IMR-90 (cell line): ENCODE measurements around the gene GDPD3. TPM values are rescaled to one million over a fixed set of nuclear protein-coding genes. Genes with fewer than 3 reads are reported as not detected.

Source experiments
- ATAC-seq: fragments of 200-7000 bp; cut with Tn5 transposase; 2 replicates; pipeline ENCODE4 v1.9.1; 2020; ENCODE audit warnings: low read depth, mild to moderate bottlenecking, moderate library complexity
- BruUV-seq: library from RNA; stranded (reverse); fragments of 400-500 nt; replicated peaks from 2 replicates; lab custom pipeline; 2021; lab: Mats Ljungman, UMichigan
- CTCF ChIA-PET: fragments of 300-600 bp; formaldehyde crosslinking; extraction: SDS; loops from one replicate; lab custom pipeline; 2021; ENCODE audit warnings: antibody characterized with exemption; lab: Yijun Ruan, JAX
- POLR2A ChIA-PET: fragments of 300-600 bp; sonication (Branson Sonifier 250); formaldehyde crosslinking; loops from one replicate; lab custom pipeline; 2022; ENCODE audit warnings: antibody characterized with exemption; ENCODE audit not compliant: unreplicated experiment; lab: Charles Lee
- DNase-seq: peaks from one replicate; pipeline ENCODE4 v3.0.0; 2013
- H2AFZ ChIP-seq: replicated peaks from 2 replicates; pipeline ENCODE3; 2013; ENCODE audit warnings: low read length, mild to moderate bottlenecking; ENCODE audit not compliant: poor library complexity
- H2AK5ac ChIP-seq: 2 replicates; pipeline ENCODE4 v1.6.1; 2013; ENCODE audit warnings: low read depth, low read length, inconsistent platforms
- H2AK9ac ChIP-seq: replicated peaks from 2 replicates; pipeline ENCODE3; 2013; ENCODE audit warnings: mild to moderate bottlenecking, low read depth, low read length, moderate library complexity; ENCODE audit not compliant: poor library complexity
- H2BK120ac ChIP-seq: 2 replicates; pipeline ENCODE4 v1.6.1; 2013; ENCODE audit warnings: low read depth, low read length, inconsistent platforms
- H2BK15ac ChIP-seq: 3 replicates; pipeline ENCODE4 v1.6.1; 2013; ENCODE audit warnings: low read depth, low read length, inconsistent platforms
- H2BK20ac ChIP-seq: 2 replicates; pipeline ENCODE4 v1.6.1; 2013; ENCODE audit warnings: low read depth, mild to moderate bottlenecking, inconsistent platforms, low read length, moderate library complexity
- H2BK5ac ChIP-seq: 2 replicates; pipeline ENCODE4 v1.6.1; 2013; ENCODE audit warnings: mild to moderate bottlenecking, low read depth, low read length, inconsistent platforms; ENCODE audit not compliant: poor library complexity, severe bottlenecking
- H3K14ac ChIP-seq: replicated peaks from 2 replicates; pipeline ENCODE4 v1.6.1; 2013; ENCODE audit warnings: low read depth, low read length, inconsistent platforms
- H3K18ac ChIP-seq: 2 replicates; pipeline ENCODE4 v1.6.1; 2013; ENCODE audit warnings: low read depth, low read length, control low read depth
- H3K23ac ChIP-seq: 2 replicates; pipeline ENCODE4 v1.6.1; 2013; ENCODE audit warnings: low read depth, low read length, inconsistent platforms
- H3K27ac ChIP-seq: 2 replicates; pipeline ENCODE4 v1.5.1; 2013; ENCODE audit warnings: mild to moderate bottlenecking, control low read depth, low read length; ENCODE audit not compliant: insufficient read depth
- H3K27me3 ChIP-seq: 2 replicates; pipeline ENCODE4 v1.6.1; 2013; ENCODE audit warnings: low read length; ENCODE audit not compliant: control insufficient read depth, insufficient read depth
- H3K36me3 ChIP-seq: 2 replicates; pipeline ENCODE4 v1.6.1; 2013; ENCODE audit warnings: low read length, mixed read lengths; ENCODE audit not compliant: control insufficient read depth, insufficient read depth
- H3K4ac ChIP-seq: 2 replicates; pipeline ENCODE4 v1.6.1; 2013; ENCODE audit warnings: low read depth, low read length, inconsistent platforms
- H3K4me1 ChIP-seq: 2 replicates; pipeline ENCODE4 v1.6.1; 2013; ENCODE audit warnings: low read length, mixed read lengths; ENCODE audit not compliant: control insufficient read depth, insufficient read depth
- H3K4me2 ChIP-seq: 2 replicates; pipeline ENCODE4 v1.6.1; 2013; ENCODE audit warnings: low read depth, mild to moderate bottlenecking, control low read depth, low read length, moderate library complexity
- H3K4me3 ChIP-seq: 2 replicates; pipeline ENCODE4 v1.5.1; 2013; ENCODE audit warnings: low read depth, mild to moderate bottlenecking, control low read depth, low read length, moderate library complexity; ENCODE audit not compliant: insufficient read depth
- H3K56ac ChIP-seq: 2 replicates; pipeline ENCODE4 v1.6.1; 2013; ENCODE audit warnings: low read length, inconsistent platforms; ENCODE audit not compliant: insufficient read depth; ENCODE audit errors: extremely low read depth
- H3K79me1 ChIP-seq, 2 experiments: 2 replicates each; pipeline ENCODE4 v1.6.1; 2013; ENCODE audit warnings: low read length in 2 of 2, inconsistent platforms in 1 of 2, low read depth in 1 of 2
- H3K9ac ChIP-seq: 2 replicates; pipeline ENCODE4 v1.6.1; 2013; ENCODE audit warnings: low read depth, low read length, control low read depth
- H3K9me1 ChIP-seq: 2 replicates; pipeline ENCODE4 v1.6.1; 2013; ENCODE audit warnings: low read length, inconsistent platforms; ENCODE audit not compliant: insufficient read depth
- H3K9me3 ChIP-seq: 2 replicates; pipeline ENCODE4 v1.6.1; 2013; ENCODE audit warnings: low read length; ENCODE audit not compliant: control insufficient read depth, insufficient read depth
- H4K20me1 ChIP-seq: 2 replicates; pipeline ENCODE4 v1.6.1; 2013; ENCODE audit warnings: low read length, inconsistent platforms; ENCODE audit not compliant: insufficient read depth
- H4K5ac ChIP-seq: 2 replicates; pipeline ENCODE4 v1.6.1; 2013; ENCODE audit warnings: mild to moderate bottlenecking, low read depth, low read length, control low read depth
- H4K8ac ChIP-seq, 2 experiments: 2 replicates each; pipeline ENCODE4 v1.6.1; 2013; ENCODE audit warnings: low read depth in 2 of 2, low read length in 2 of 2, control low read depth in 1 of 2, inconsistent platforms in 1 of 2
- H4K91ac ChIP-seq: 2 replicates; pipeline ENCODE4 v1.6.1; 2013; ENCODE audit warnings: low read depth, low read length, inconsistent platforms; ENCODE audit not compliant: insufficient read depth
- BHLHE40 ChIP-seq: fragments of 150-350 bp; IDR thresholded peaks from 2 replicates; pipeline ENCODE4 v1.6.1; 2016; ENCODE audit warnings: mild to moderate bottlenecking, low read depth, low read length
- CEBPB ChIP-seq: IDR thresholded peaks from 2 replicates; pipeline ENCODE4 v1.6.1; 2012; ENCODE audit warnings: low read depth, low read length, improper control_type of control experiment
- CHD1 ChIP-seq: IDR thresholded peaks from 2 replicates; pipeline ENCODE4 v1.6.1; 2012; ENCODE audit warnings: low read depth, low read length, improper control_type of control experiment
- CTCF ChIP-seq: conservative IDR thresholded peaks from 2 replicates; pipeline ENCODE4 v1.5.1; 2012; ENCODE audit warnings: mild to moderate bottlenecking, low read depth, low read length, improper control_type of control experiment
- ELK1 ChIP-seq: fragments of 150-350 bp; IDR thresholded peaks from 2 replicates; pipeline ENCODE4 v1.6.1; 2016; ENCODE audit warnings: low read depth, mild to moderate bottlenecking, low read length, moderate library complexity, borderline replicate concordance
- FOS ChIP-seq: fragments of 150-350 bp; IDR thresholded peaks from 2 replicates; pipeline ENCODE4 v1.6.1; 2016; ENCODE audit warnings: low read depth, low read length
- MAFK ChIP-seq: IDR thresholded peaks from 2 replicates; pipeline ENCODE4 v1.6.1; 2012; ENCODE audit warnings: low read depth, low read length, improper control_type of control experiment
- MAZ ChIP-seq: IDR thresholded peaks from 2 replicates; pipeline ENCODE4 v1.6.1; 2012; ENCODE audit warnings: low read depth, mild to moderate bottlenecking, low read length, improper control_type of control experiment, moderate library complexity, borderline replicate concordance
- MXI1 ChIP-seq: IDR thresholded peaks from 2 replicates; pipeline ENCODE4 v1.6.1; 2012; ENCODE audit warnings: low read depth, mild to moderate bottlenecking, low read length, moderate library complexity, borderline replicate concordance
- NFE2L2 ChIP-seq: fragments of 150-350 bp; IDR thresholded peaks from 2 replicates; pipeline ENCODE4 v1.6.1; 2016; ENCODE audit warnings: low read depth, mild to moderate bottlenecking, low read length
- POLR2A ChIP-seq: IDR thresholded peaks from 2 replicates; pipeline ENCODE4 v1.6.1; 2012; ENCODE audit warnings: mild to moderate bottlenecking, low read depth, low read length
- RAD21 ChIP-seq: IDR thresholded peaks from 2 replicates; pipeline ENCODE4 v1.6.1; 2012; ENCODE audit warnings: low read length, improper control_type of control experiment
- RCOR1 ChIP-seq: IDR thresholded peaks from 2 replicates; pipeline ENCODE4 v1.6.1; 2012; ENCODE audit warnings: mild to moderate bottlenecking, low read length, improper control_type of control experiment; ENCODE audit not compliant: insufficient replicate concordance
- RFX5 ChIP-seq: IDR thresholded peaks from 2 replicates; pipeline ENCODE4 v1.8.0; 2012; ENCODE audit warnings: low read depth, mild to moderate bottlenecking, low read length, moderate library complexity
- SMC3 ChIP-seq: fragments of 150-350 bp; IDR thresholded peaks from 2 replicates; pipeline ENCODE4 v1.6.1; 2016; ENCODE audit warnings: low read depth, mild to moderate bottlenecking, antibody characterized with exemption, low read length, moderate library complexity
- WGBS, 2 experiments: methylation state at CpG; one replicate each; pipeline versions ENCODE4 v1.1.5 to v1.1.7; 2013; ENCODE audit warnings: missing lambda C conversion rate in 2 of 2; ENCODE audit not compliant: insufficient read length in 1 of 2; ENCODE audit errors: extremely low coverage in 2 of 2; 5-methylcytosine and 5-hydroxymethylcytosine counted together
- dilution Hi-C: fragments of 300-500 bp; cut with HindIII; formaldehyde crosslinking; loops from one replicate; pipeline ENCODE4 v1.14.3; 2018; ENCODE audit warnings: low sequenced_read_pairs; ENCODE audit not compliant: unreplicated experiment
- in situ Hi-C: fragments of 300-500 bp; cut with MboI; formaldehyde crosslinking; loops from 3 replicates; pipeline ENCODE4 v1.14.3; 2019; ENCODE audit warnings: low sequenced_read_pairs, inconsistent platforms, mixed read lengths
- intact Hi-C: fragments of 100-400 bp; cut with micrococcal nuclease; formaldehyde crosslinking; loops from 2 replicates; pipeline ENCODE4 v1.10.0; 2022
- polyA plus RNA-seq, 3 experiments: library from polyadenylated mRNA; depleted of rRNA; stranded (reverse); fragments of >200 nt; gene quantifications; 2 replicates each; pipeline ENCODE4 v1.2.3, GENCODE V29; 2012; ENCODE audit warnings: low replicate concordance in 1 of 3
- total RNA-seq: library from RNA; depleted of rRNA; stranded (reverse); fragments of >200 nt; gene quantifications from 2 replicates; pipeline ENCODE4 v1.2.3, GENCODE V29; 2012

GDPD3 gene
- total and polyA plus RNA-seq, 2 of the 4 experiments (the other 2 are of a cell fraction): under 0.01 to 19.5 TPM

- in situ Hi-C loops (no loop called here), dilution Hi-C loops (no loop called here), intact Hi-C loops (loop anchor here (5.0 kb wide), 1 partner anchor 300 kb away; no protein-coding TSS in a partner anchor)
- H3K4me2 ChIP-seq: no peak overlapping the region
- ChIA-PET CTCF (interaction anchor here (1.2 to 1.4 kb wide), 3 partner anchors 9 to 11 kb away, joined by 3 to 7 read pairs (median 4); no protein-coding TSS in a partner anchor), POLR2A (no interaction called here)
- H3K18ac ChIP-seq: no peak overlapping the region
- no peak overlapping the region for H4K8ac ChIP-seq
- no peak overlapping the region for H4K91ac ChIP-seq
- peak overlapping the region; percentile 78 for H2AK9ac ChIP-seq
- no peaks in the 10 kb centered on the region for H3K27me3 ChIP-seq
- no peaks in the 10 kb centered on the region for H3K9me1 ChIP-seq
- H3K4me1 ChIP-seq: no peaks in the 10 kb centered on the region; the same call in 1 of the 2 replicates
- H3K36me3 ChIP-seq: peaks cover 40% of the 10 kb centered on the region
- peak; percentile 42 for DNase-seq
- no peak overlapping the region for H3K9ac ChIP-seq
- no peak overlapping the region for H3K4ac ChIP-seq
- no peak overlapping the region for H4K5ac ChIP-seq
- H2AK5ac ChIP-seq: no peak overlapping the region; the same call in 1 of the 2 replicates
- H2AFZ ChIP-seq: peak overlapping the region; percentile 61
- no peak overlapping the region for H3K4me3 ChIP-seq
- H3K27ac ChIP-seq: no peak overlapping the region
- no peaks in the 10 kb centered on the region; a peak in 1 of 4 replicates for H3K79me1 ChIP-seq
- no peak overlapping the region for H2BK5ac ChIP-seq
- no peak overlapping the region for H3K56ac ChIP-seq
- 86% methylated on average over 13 of the region's 29 CpGs; no CpG with 5 or more reads in 1 of the 2 experiments for WGBS, 2 experiments
- no peak overlapping the region for H3K14ac ChIP-seq
- no peaks in the 10 kb centered on the region for H3K9me3 ChIP-seq
- peak; percentile 65 for ATAC-seq
- no TSS peak for BruUV-seq
- H2BK15ac ChIP-seq: no peak overlapping the region
- no peak overlapping the region for H2BK120ac ChIP-seq
- no peak overlapping the region for H2BK20ac ChIP-seq
- no peak overlapping the region for H3K23ac ChIP-seq
- no peaks in the 10 kb centered on the region for H4K20me1 ChIP-seq
- TF ChIP-seq POLR2A (no peak), ELK1 (no peak), FOS (no peak), RAD21 (peak; percentile 73), RCOR1 (no peak), NFE2L2 (no peak), CEBPB (no peak), BHLHE40 (no peak), CTCF (peak; percentile 64), MXI1 (no peak), CHD1 (no peak), MAZ (no peak), MAFK (no peak), RFX5 (no peak), SMC3 (peak; percentile 47)
These were observed 923 bp downstream of the GDPD3 start for GRCh38 chr16:30112197-30113030.
